Urothelium cell line (cell line): Measurements from ENCODE around the gene RIMS1.
"Not testable (repeated sequence)": the region's sequence is repeated elsewhere in the genome, so short reads cannot be mapped to it uniquely, and the experiment has no call there.

ENCODE experiments used
- DNase-seq: peaks from one replicate; pipeline ENCODE4 v3.0.0; 2011; ENCODE audit warnings: low spot score, mixed read lengths
- FAIRE-seq: peaks from 2 replicates; lab custom pipeline; 2011; peaks lifted over from hg19 to GRCh38; lab: Jason Lieb, UNC

RIMS1 gene

GRCh38 chr6:71979911-71980310 lies 93.6 kb downstream of the RIMS1 start:
- FAIRE-seq = no peak
- DNase-seq = no peak

GRCh38 chr6:71982389-71982788 lies 96.0 kb downstream of the RIMS1 start:
- FAIRE-seq (no peak), DNase-seq (no peak)

- DNase-seq = no peak
- no peak for FAIRE-seq
Observed at GRCh38 chr6:71983131-71983530, 96.8 kb downstream of the RIMS1 start.

GRCh38 chr6:71994705-71995271 lies 108.4 kb downstream of the RIMS1 start:
- DNase-seq = no peak
- no peak for FAIRE-seq

GRCh38 chr6:71997341-71997740 lies 111.0 kb downstream of the RIMS1 start:
- no peak for FAIRE-seq

GRCh38 chr6:72002415-72002814 lies 116.1 kb downstream of the RIMS1 start:
- FAIRE-seq (no peak), DNase-seq (no peak)

More at GRCh38 chr6:71997341-71997740, 111.0 kb downstream of the RIMS1 start:
- no peak for DNase-seq

- DNase-seq, FAIRE-seq: not testable (repeated sequence)
Observed at GRCh38 chr6:72006591-72006990, 120.2 kb downstream of the RIMS1 start.

- DNase-seq (no peak), FAIRE-seq (no peak)
Observed at GRCh38 chr6:72022830-72023229, 136.5 kb downstream of the RIMS1 start.

- DNase-seq (no peak), FAIRE-seq (no peak)
Observed at GRCh38 chr6:72031471-72031870, 145.1 kb downstream of the RIMS1 start.

GRCh38 chr6:72032086-72032485 lies 145.7 kb downstream of the RIMS1 start:
- FAIRE-seq (no peak), DNase-seq (peak; percentile 17)

- FAIRE-seq = no peak
- DNase-seq = no peak
Observed at GRCh38 chr6:72035486-72035885, 149.1 kb downstream of the RIMS1 start.

GRCh38 chr6:72035966-72036365 lies 149.6 kb downstream of the RIMS1 start:
- FAIRE-seq = no peak
- no peak for DNase-seq

- FAIRE-seq = no peak
Observed at GRCh38 chr6:72037006-72037405, 150.7 kb downstream of the RIMS1 start.

GRCh38 chr6:72040111-72040510 lies 153.8 kb downstream of the RIMS1 start:
- DNase-seq (no peak), FAIRE-seq (no peak)

More at GRCh38 chr6:72037006-72037405, 150.7 kb downstream of the RIMS1 start:
- no peak for DNase-seq

GRCh38 chr6:72042088-72042487 lies 155.7 kb downstream of the RIMS1 start:
- DNase-seq (no peak), FAIRE-seq (no peak)

GRCh38 chr6:72048080-72048479 lies 161.7 kb downstream of the RIMS1 start:
- DNase-seq (no peak), FAIRE-seq (no peak)

- FAIRE-seq = no peak
Observed at GRCh38 chr6:72049376-72049775, 163.0 kb downstream of the RIMS1 start.

GRCh38 chr6:72061286-72061685 lies 174.9 kb downstream of the RIMS1 start:
- FAIRE-seq = no peak
- DNase-seq = no peak

More at GRCh38 chr6:72049376-72049775, 163.0 kb downstream of the RIMS1 start:
- DNase-seq = no peak

- no peak for DNase-seq
- no peak for FAIRE-seq
Observed at GRCh38 chr6:72064399-72064975, 178.1 kb downstream of the RIMS1 start.

GRCh38 chr6:72078096-72078495 lies 191.7 kb downstream of the RIMS1 start:
- DNase-seq (no peak), FAIRE-seq (no peak)

- DNase-seq (no peak), FAIRE-seq (no peak)
Observed at GRCh38 chr6:72080260-72080941, 194.1 kb downstream of the RIMS1 start.

- no peak for FAIRE-seq
- DNase-seq = no peak
Observed at GRCh38 chr6:72081871-72082270, 195.5 kb downstream of the RIMS1 start.
